Fibroblast of pulmonary artery (primary cell): Measurements from ENCODE around the gene RNF7.

ENCODE experiments used
- DNase-seq: peaks from one replicate; pipeline ENCODE4 v3.0.0-alpha.2; 2010; ENCODE audit warnings: low read depth
- H3K4me3 ChIP-seq: replicated peaks from 2 replicates; pipeline ENCODE4 v1.5.1; 2011; ENCODE audit warnings: low read depth, mild to moderate bottlenecking, control low read depth, low read length, moderate library complexity
- CTCF ChIP-seq: IDR thresholded peaks from 2 replicates; pipeline ENCODE4 v1.5.1; 2011; ENCODE audit warnings: mild to moderate bottlenecking, control low read depth, low read length, inconsistent platforms; ENCODE audit errors: missing control alignments

RNF7 gene

GRCh38 chr3:141708367-141708766 is 29.7 kb upstream of the RNF7 start:
- no peak for DNase-seq
- TF ChIP-seq CTCF, result no peak
- H3K4me3 ChIP-seq, result no peak overlapping the region

GRCh38 chr3:141709126-141709770 is 28.9 kb upstream of the RNF7 start:
- H3K4me3 ChIP-seq, result no peak overlapping the region
- no peak for DNase-seq
- no peak for TF ChIP-seq CTCF

DNA sequence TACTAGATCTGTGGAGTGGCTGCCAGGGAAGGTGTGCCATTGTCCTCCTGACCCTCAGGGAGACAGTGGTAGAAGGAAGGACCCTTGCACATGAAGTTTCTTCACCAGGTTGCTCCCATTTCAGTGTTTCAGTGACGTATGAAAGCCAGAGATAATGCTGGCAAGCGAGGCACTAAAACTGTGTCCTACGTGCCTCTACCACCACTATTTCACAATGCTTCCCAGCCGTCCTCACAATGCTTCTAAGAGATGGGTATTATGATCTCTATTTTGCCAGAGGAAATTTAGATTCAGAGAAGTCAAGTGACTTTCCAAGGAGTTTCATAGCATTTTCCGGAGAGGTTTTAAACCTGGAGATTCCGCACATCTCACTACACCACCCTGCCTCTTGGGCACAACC is 28.0 kb upstream of the RNF7 start:
- H3K4me3 ChIP-seq, result no peak overlapping the region
- DNase-seq, result no peak
- TF ChIP-seq CTCF, result no peak

GRCh38 chr3:141710888-141711616 is 27.0 kb upstream of the RNF7 start:
- peak; percentile 90 for DNase-seq
- H3K4me3 ChIP-seq, result no peak overlapping the region
- TF ChIP-seq CTCF, result no peak

DNA sequence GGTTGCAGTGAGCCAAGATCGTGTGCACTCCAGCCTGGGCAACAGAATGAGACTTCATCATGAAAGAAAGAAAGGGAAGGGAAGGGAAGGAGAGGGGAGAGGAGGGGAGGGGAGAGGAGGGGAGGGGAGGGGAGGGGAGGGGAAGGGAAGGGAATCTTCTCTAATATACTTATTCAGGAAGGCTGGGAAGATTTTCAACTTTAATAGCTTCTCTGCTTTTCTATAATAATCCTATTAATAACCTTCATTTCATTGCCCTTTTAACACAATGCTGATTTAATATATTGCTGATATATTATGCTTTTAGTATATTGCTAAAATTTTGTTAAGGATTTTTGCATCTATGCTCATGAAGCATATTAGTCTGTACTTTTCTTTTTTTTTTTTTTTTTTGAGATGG is 23.4 kb upstream of the RNF7 start:
- DNase-seq, result no peak
- H3K4me3 ChIP-seq, result no peak overlapping the region
- TF ChIP-seq CTCF, result no peak

GRCh38 chr3:141722081-141722480 is 16.0 kb upstream of the RNF7 start:
- H3K4me3 ChIP-seq, result no peak overlapping the region
- no peak for DNase-seq
- no peak for TF ChIP-seq CTCF

- no peak for DNase-seq
- TF ChIP-seq CTCF, result no peak
- no peak overlapping the region for H3K4me3 ChIP-seq
Observed at GRCh38 chr3:141722648-141723047, 15.4 kb upstream of the RNF7 start.
